CD14-positive monocyte (primary cell): ENCODE measurements around the gene DNAH11. TPM values are rescaled to one million over a fixed set of nuclear protein-coding genes. Genes with fewer than 3 reads are reported as not detected.

Experiments
- DNase-seq, 3 donors: peaks; one replicate each; pipeline ENCODE4 v3.0.0-alpha.2; 2011 to 2022
- H2AFZ ChIP-seq: 2 replicates; pipeline ENCODE4 v1.6.0; 2012; ENCODE audit warnings: mild to moderate bottlenecking, low read depth, low read length, inconsistent platforms; ENCODE audit not compliant: insufficient read depth, poor library complexity, severe bottlenecking
- H3K27ac ChIP-seq, 2 donors: 1 replicate in 1 of 2; 2 replicates in 1 of 2; pipeline ENCODE4 v1.5.1; 2012 to 2013; ENCODE audit warnings: low read length in 2 of 2, control low read depth in 1 of 2, inconsistent platforms in 1 of 2, low read depth in 1 of 2, mild to moderate bottlenecking in 1 of 2
- H3K27me3 ChIP-seq, 2 donors: one replicate each; pipeline versions ENCODE4 v1.6.0 to v1.6.1; 2011 to 2013; ENCODE audit warnings: low read length in 2 of 2; ENCODE audit not compliant: control insufficient read depth in 2 of 2, insufficient read depth in 2 of 2
- H3K36me3 ChIP-seq, 2 donors: replicated peaks in 1 of 2; 1 replicate in 1 of 2; 2 replicates in 1 of 2; pipeline versions ENCODE4 v1.5.1 to v1.6.1; 2012 to 2013; ENCODE audit warnings: low read length in 2 of 2, control low read depth in 1 of 2, inconsistent platforms in 1 of 2, mild to moderate bottlenecking in 1 of 2; ENCODE audit not compliant: insufficient read depth in 2 of 2, control insufficient read depth in 1 of 2
- H3K4me1 ChIP-seq, 2 donors: 1 replicate in 1 of 2; 2 replicates in 1 of 2; pipeline versions ENCODE4 v1.5.1 to v1.6.1; 2012 to 2013; ENCODE audit warnings: low read length in 2 of 2, control low read depth in 1 of 2, inconsistent platforms in 1 of 2, mild to moderate bottlenecking in 1 of 2, moderate library complexity in 1 of 2; ENCODE audit not compliant: insufficient read depth in 2 of 2, control insufficient read depth in 1 of 2
- H3K4me2 ChIP-seq: replicated peaks from 2 replicates; pipeline ENCODE3; 2012; ENCODE audit warnings: low read length, moderate library complexity, mild to moderate bottlenecking; ENCODE audit not compliant: poor library complexity, severe bottlenecking; ENCODE audit errors: extremely low read depth
- H3K4me3 ChIP-seq, 3 experiments: fragments of 200-600 bp in 1 of 3; sonication (generic) in 1 of 3; replicated peaks in 1 of 3; 1 replicate in 2 of 3; 2 replicates in 1 of 3; pipeline ENCODE4 v1.5.1; 2011 to 2013; ENCODE audit warnings: low read length in 3 of 3, mild to moderate bottlenecking in 3 of 3, control low read depth in 2 of 3, low read depth in 2 of 3, inconsistent platforms in 1 of 3, moderate library complexity in 1 of 3
- H3K79me2 ChIP-seq: 2 replicates; pipeline ENCODE4 v1.6.0; 2012; ENCODE audit warnings: mild to moderate bottlenecking, control low read depth, inconsistent platforms, low read length, moderate library complexity; ENCODE audit not compliant: insufficient read depth
- H3K9ac ChIP-seq: 2 replicates; pipeline ENCODE4 v1.6.0; 2017; ENCODE audit warnings: low read length, mild to moderate bottlenecking; ENCODE audit not compliant: insufficient read depth, poor library complexity, severe bottlenecking
- H3K9me3 ChIP-seq, 2 donors: replicated peaks in 1 of 2; 1 replicate in 1 of 2; 2 replicates in 1 of 2; pipeline versions ENCODE4 v1.5.1 to v1.6.1; 2012 to 2013; ENCODE audit warnings: low read length in 2 of 2, control low read depth in 1 of 2; ENCODE audit not compliant: control insufficient read depth in 1 of 2, insufficient read depth in 1 of 2
- H4K20me1 ChIP-seq: 2 replicates; pipeline ENCODE4 v1.6.0; 2012; ENCODE audit warnings: mild to moderate bottlenecking, low read length, control low read depth, moderate library complexity; ENCODE audit not compliant: insufficient read depth
- H3K27ac Mint-ChIP-seq, 7 donors: one replicate each; pipeline ENCODE4 v1.8.0; 2020; ENCODE audit warnings: mild to moderate bottlenecking in 7 of 7, mixed read lengths in 7 of 7, moderate library complexity in 6 of 7, inconsistent platforms in 2 of 7
- H3K27me3 Mint-ChIP-seq, 3 donors: one replicate each; pipeline ENCODE4 v1.8.0; 2021 to 2022; ENCODE audit warnings: low read depth in 3 of 3, mild to moderate bottlenecking in 3 of 3, mixed read lengths in 3 of 3, moderate library complexity in 3 of 3, inconsistent platforms in 1 of 3
- H3K36me3 Mint-ChIP-seq, 2 donors: one replicate each; pipeline ENCODE4 v1.8.0; 2020; ENCODE audit warnings: mixed read lengths in 2 of 2, inconsistent platforms in 1 of 2, mild to moderate bottlenecking in 1 of 2
- H3K4me1 Mint-ChIP-seq: one replicate; pipeline ENCODE4 v1.8.0; 2020; ENCODE audit warnings: mild to moderate bottlenecking, mixed read lengths
- H3K4me3 Mint-ChIP-seq, 2 donors: one replicate each; pipeline ENCODE4 v1.8.0; 2020; ENCODE audit warnings: mild to moderate bottlenecking in 2 of 2, mixed read lengths in 2 of 2, moderate library complexity in 1 of 2
- H3K9me3 Mint-ChIP-seq, 7 donors: one replicate each; pipeline ENCODE4 v1.8.0; 2020 to 2022; ENCODE audit warnings: mixed read lengths in 7 of 7, mild to moderate bottlenecking in 6 of 7, moderate library complexity in 6 of 7, inconsistent platforms in 2 of 7
- CTCF ChIP-seq: fragments of 200-600 bp; IDR thresholded peaks from one replicate; pipeline ENCODE4 v1.8.0; 2022; ENCODE audit warnings: antibody characterized with exemption, mild to moderate bottlenecking
- WGBS: methylation state at CpG from one replicate; pipeline ENCODE4 v1.1.5; 2013; ENCODE audit warnings: missing lambda C conversion rate; ENCODE audit not compliant: insufficient coverage; 5-methylcytosine and 5-hydroxymethylcytosine counted together
- intact Hi-C, 2 donors: fragments of 100-400 bp; cut with micrococcal nuclease; formaldehyde crosslinking; loops; one replicate each; pipeline versions ENCODE4 v1.15.0 to v1.15.1; 2023
- polyA plus RNA-seq, 3 donors: library from polyadenylated mRNA; depleted of rRNA in 1 of 3; unstranded in 2 of 3; stranded (reverse) in 1 of 3; fragments of 300-500 nt in 2 of 3; fragments of >200 nt in 1 of 3; fragmentation: Illumina TruSeq in 2 of 3; gene quantifications; 1 replicate in 2 of 3; 2 replicates in 1 of 3; pipeline ENCODE4 v1.2.3, GENCODE V29; 2012 to 2021

The DNAH11 gene
- polyA plus RNA-seq, 3 donors = not detected

GRCh38 chr7:21507627-21508343, 35.1 kb upstream of the DNAH11 start:
- peak; percentile 78 for TF ChIP-seq CTCF
- no peaks in the 10 kb centered on the region for H3K4me1 ChIP-seq
- H3K27me3 Mint-ChIP-seq = no peaks in the 10 kb centered on the region
- 97% methylated on average over 4 of the region's 8 CpGs for whole genome bisulfite sequencing
- no peaks in the 10 kb centered on the region for H3K79me2 ChIP-seq
- no peak overlapping the region for H3K27ac ChIP-seq
- no peaks in the 10 kb centered on the region for H4K20me1 ChIP-seq
- H2AFZ ChIP-seq = no peak overlapping the region
- H3K4me3 ChIP-seq = no peak overlapping the region
- H3K36me3 ChIP-seq = peaks cover 2 to 13% of the 10 kb centered on the region in 2 donors
- no peak overlapping the region for H3K9ac ChIP-seq
- peak; percentile 22 to 45 (median 35) for DNase-seq
- no peak overlapping the region for H3K4me2 ChIP-seq
- peak overlapping the region in 1 of 7 donors; percentile 77 for H3K27ac Mint-ChIP-seq
- intact Hi-C loops = loop anchor here (5.0 to 10.0 kb wide), 3 partner anchors 250 to 723 kb away; partner anchors contain the start of gene SP8 (in 1 of the 2)
- H3K36me3 Mint-ChIP-seq = peaks cover 19 to 25% of the 10 kb centered on the region in 2 donors
- peaks cover 0 to 4% (median 0%) of the 10 kb centered on the region in 7 donors for H3K9me3 Mint-ChIP-seq
- no peaks in the 10 kb centered on the region for H3K27me3 ChIP-seq
- no peaks in the 10 kb centered on the region for H3K9me3 ChIP-seq
- H3K4me1 Mint-ChIP-seq = no peaks in the 10 kb centered on the region
- no peak overlapping the region for H3K4me3 Mint-ChIP-seq

- H3K27me3 ChIP-seq = no peaks in the 10 kb centered on the region
- Mint-ChIP-seq H3K27me3 (no peaks in the 10 kb centered on the region), H3K4me3 (no peak overlapping the region), H3K27ac (no peak overlapping the region), H3K36me3 (peaks cover 17 to 25% of the 10 kb centered on the region in 2 donors), H3K4me1 (no peaks in the 10 kb centered on the region), H3K9me3 (peaks cover 0 to 4% (median 0%) of the 10 kb centered on the region in 7 donors)
- no peak for TF ChIP-seq CTCF
- intact Hi-C loops = loop anchor here (5.0 to 10.0 kb wide), 3 partner anchors 251 to 724 kb away; partner anchors contain the start of gene SP8 (in 1 of the 2)
- no peak overlapping the region for H3K4me2 ChIP-seq
- no peaks in the 10 kb centered on the region for H4K20me1 ChIP-seq
- WGBS = no CpG with 5 or more reads among the region's 3 CpGs
- H3K79me2 ChIP-seq = no peaks in the 10 kb centered on the region
- no peak overlapping the region for H3K27ac ChIP-seq
- H3K9me3 ChIP-seq = no peaks in the 10 kb centered on the region
- no peak for DNase-seq
- H3K9ac ChIP-seq = no peak overlapping the region
- peaks cover 2 to 13% of the 10 kb centered on the region in 2 donors for H3K36me3 ChIP-seq
- no peak overlapping the region for H3K4me3 ChIP-seq
- no peak overlapping the region for H2AFZ ChIP-seq
- H3K4me1 ChIP-seq = no peaks in the 10 kb centered on the region
Observed at GRCh38 chr7:21508538-21508937, 34.3 kb upstream of the DNAH11 start.
